CD8-positive, alpha-beta memory T cell (primary cell): ENCODE data around the gene PNRC1. TPM values are rescaled to one million over a fixed set of nuclear protein-coding genes. Genes with fewer than 3 reads are reported as not detected.

Experiments
- CTCF ChIA-PET: fragments of 350-600 bp; sonication (Branson Sonifier 250); formaldehyde crosslinking; loops from one replicate; lab custom pipeline; 2021; ENCODE audit warnings: antibody characterized with exemption; lab: Charles Lee
- POLR2A ChIA-PET: fragments of 350-600 bp; sonication (Branson Sonifier 250); formaldehyde crosslinking; loops from one replicate; lab custom pipeline; 2021; ENCODE audit warnings: antibody characterized with exemption; lab: Charles Lee
- DNase-seq, 5 donors: peaks; one replicate each; pipeline versions ENCODE4 v3.0.0 to v3.0.0-alpha.2; 2020 to 2022; ENCODE audit warnings: mixed read lengths in 1 of 5
- H3K27ac ChIP-seq: one replicate; pipeline ENCODE4 v1.7.0; 2013; ENCODE audit warnings: low read depth, mild to moderate bottlenecking, low read length, moderate library complexity
- H3K27me3 ChIP-seq: 2 replicates; pipeline ENCODE4 v1.7.0; 2013; ENCODE audit warnings: low read length, mild to moderate bottlenecking; ENCODE audit not compliant: insufficient read depth, poor library complexity, severe bottlenecking
- H3K36me3 ChIP-seq: 2 replicates; pipeline ENCODE4 v1.7.0; 2013; ENCODE audit warnings: mild to moderate bottlenecking, low read length, moderate library complexity; ENCODE audit not compliant: insufficient read depth
- H3K4me1 ChIP-seq: 2 replicates; pipeline ENCODE4 v1.7.0; 2013; ENCODE audit warnings: mild to moderate bottlenecking, low read length, moderate library complexity; ENCODE audit not compliant: insufficient read depth
- H3K4me3 ChIP-seq: 2 replicates; pipeline ENCODE4 v1.7.0; 2013; ENCODE audit warnings: mild to moderate bottlenecking, low read length
- H3K9me3 ChIP-seq: 2 replicates; pipeline ENCODE4 v1.7.0; 2013; ENCODE audit warnings: mild to moderate bottlenecking, low read length
- H3K27ac Mint-ChIP-seq, 8 donors: one replicate each; pipeline ENCODE4 v1.8.0; 2020 to 2021; ENCODE audit warnings: mixed read lengths in 8 of 8, mild to moderate bottlenecking in 6 of 8, inconsistent platforms in 3 of 8, moderate library complexity in 3 of 8
- H3K27me3 Mint-ChIP-seq, 2 donors: one replicate each; pipeline ENCODE4 v1.8.0; 2020 to 2021; ENCODE audit warnings: mixed read lengths in 2 of 2, mild to moderate bottlenecking in 1 of 2, moderate library complexity in 1 of 2
- H3K36me3 Mint-ChIP-seq, 3 donors: one replicate each; pipeline ENCODE4 v1.8.0; 2020 to 2021; ENCODE audit warnings: mixed read lengths in 3 of 3, inconsistent platforms in 1 of 3, mild to moderate bottlenecking in 1 of 3
- H3K4me1 Mint-ChIP-seq, 3 donors: one replicate each; pipeline ENCODE4 v1.8.0; 2020 to 2021; ENCODE audit warnings: mixed read lengths in 3 of 3, inconsistent platforms in 1 of 3, mild to moderate bottlenecking in 1 of 3
- H3K4me3 Mint-ChIP-seq, 7 donors: one replicate each; pipeline ENCODE4 v1.8.0; 2020 to 2021; ENCODE audit warnings: mixed read lengths in 7 of 7, mild to moderate bottlenecking in 6 of 7, moderate library complexity in 4 of 7, inconsistent platforms in 2 of 7
- H3K9me3 Mint-ChIP-seq, 5 donors: one replicate each; pipeline ENCODE4 v1.8.0; 2020 to 2022; ENCODE audit warnings: mixed read lengths in 5 of 5, mild to moderate bottlenecking in 3 of 5, moderate library complexity in 2 of 5, inconsistent platforms in 1 of 5
- polyA plus RNA-seq: library from polyadenylated mRNA; unstranded; fragments of 300-500 nt; fragmentation: Illumina TruSeq; gene quantifications from one replicate; pipeline ENCODE4 v1.2.3, GENCODE V29; 2021
- total RNA-seq, 2 experiments: library from RNA; stranded (reverse); gene quantifications; one replicate each; pipeline ENCODE4 v1.2.3, GENCODE V29; 2021

PNRC1 gene
- total and polyA plus RNA-seq, 3 experiments from 2014 or later = 79.4 to 597 (median 84.5) TPM

DNA sequence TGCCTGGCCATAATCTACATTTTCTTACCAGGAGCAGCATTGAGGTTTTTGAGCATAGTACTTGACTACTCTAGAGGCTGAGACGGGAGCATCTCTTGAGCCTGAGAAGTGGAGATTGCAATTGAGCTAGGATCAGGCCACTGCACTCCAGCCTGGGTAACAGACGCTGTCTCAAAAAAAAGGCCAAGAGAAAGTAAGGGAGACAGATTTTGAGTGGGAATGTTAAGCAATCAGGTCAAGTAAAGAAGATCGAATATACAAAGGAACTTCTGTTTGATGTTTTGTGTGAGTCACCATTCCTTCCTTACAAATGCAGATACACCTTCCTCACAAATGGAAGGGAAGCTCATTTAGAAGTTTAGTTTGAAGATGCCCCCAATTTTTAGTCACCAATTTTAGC is 4.4 kb downstream of the PNRC1 start:
- ChIA-PET POLR2A (no interaction called here), CTCF (no interaction called here)
- H3K27ac ChIP-seq = no peak overlapping the region
- H3K4me3 ChIP-seq = no peak overlapping the region
- peak in 1 of 5 donors; percentile 17 for DNase-seq
- H3K4me3 Mint-ChIP-seq = peak overlapping the region; percentile 15 to 97 (median 46)
- peaks cover 0 to 13% of the 10 kb centered on the region in 2 donors for H3K27me3 Mint-ChIP-seq
- H3K36me3 Mint-ChIP-seq = peaks cover 21 to 63% (median 25%) of the 10 kb centered on the region in 3 donors
- no peaks in the 10 kb centered on the region for H3K9me3 ChIP-seq
- H3K4me1 Mint-ChIP-seq = peaks cover 56 to 71% (median 69%) of the 10 kb centered on the region in 3 donors
- H3K36me3 ChIP-seq = peaks cover 27% of the 10 kb centered on the region
- H3K27ac Mint-ChIP-seq = peak overlapping the region in 7 of 8 donors; percentile 57 to 95 (median 66)
- H3K27me3 ChIP-seq = no peaks in the 10 kb centered on the region
- H3K9me3 Mint-ChIP-seq = no peaks in the 10 kb centered on the region
- H3K4me1 ChIP-seq = peaks cover 27% of the 10 kb centered on the region

DNA sequence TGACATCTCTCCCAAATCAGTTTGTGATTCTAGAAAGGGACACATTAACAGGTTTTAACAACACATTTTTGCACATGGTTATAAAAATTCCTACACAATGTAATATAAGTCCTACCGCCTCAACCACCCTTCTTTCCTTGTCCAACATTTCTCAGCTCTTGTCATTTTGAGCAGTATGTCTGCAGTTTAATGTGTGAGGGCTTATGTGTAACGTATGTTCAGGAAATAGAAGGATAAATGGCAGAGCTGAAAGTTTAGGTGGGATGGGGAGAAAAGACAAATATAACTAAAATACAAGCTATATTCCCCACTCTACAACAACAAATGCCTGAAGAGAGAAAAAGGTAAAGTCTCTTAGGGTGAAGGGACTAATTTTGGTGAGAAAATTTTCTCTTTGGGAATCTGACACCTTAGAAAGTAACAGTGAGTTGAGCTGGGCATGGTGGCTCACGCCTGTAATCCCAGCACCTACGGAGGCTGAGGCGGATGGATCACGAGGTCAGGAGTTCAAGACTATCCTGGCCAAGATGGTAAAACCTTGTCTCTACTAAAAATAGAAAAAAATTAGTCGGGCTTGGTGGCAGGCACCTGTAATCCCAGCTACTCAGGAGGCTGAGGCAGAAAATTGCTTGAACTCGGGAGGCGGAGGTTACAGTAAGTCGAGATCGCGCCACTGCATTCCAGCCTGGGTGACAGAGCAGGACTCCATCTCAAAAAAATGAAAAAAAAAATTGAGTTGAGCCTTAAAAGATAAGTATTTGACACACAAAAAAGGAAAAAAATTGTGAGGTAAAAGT is 5.1 kb downstream of the PNRC1 start:
- peaks cover 27% of the 10 kb centered on the region for H3K4me1 ChIP-seq
- no peaks in the 10 kb centered on the region for H3K9me3 ChIP-seq
- peak in 1 of 5 donors; percentile 15 for DNase-seq
- Mint-ChIP-seq H3K9me3 (no peaks in the 10 kb centered on the region), H3K4me1 (peaks cover 57 to 76% (median 75%) of the 10 kb centered on the region in 3 donors), H3K27ac (peak overlapping the region; percentile 13 to 95 (median 64)), H3K4me3 (peak overlapping the region in 4 of 7 donors; percentile 18 to 97 (median 48)), H3K36me3 (peaks cover 21 to 58% (median 25%) of the 10 kb centered on the region in 3 donors), H3K27me3 (peaks cover 0 to 11% of the 10 kb centered on the region in 2 donors)
- no peaks in the 10 kb centered on the region for H3K27me3 ChIP-seq
- POLR2A ChIA-PET = interaction anchor here (1.2 kb wide), 1 partner anchor 103 kb away, joined by 3 read pairs; no protein-coding TSS in a partner anchor
- no peak overlapping the region for H3K27ac ChIP-seq
- no peak overlapping the region for H3K4me3 ChIP-seq
- CTCF ChIA-PET = interaction anchor here (1.2 kb wide), 2 partner anchors 8 to 103 kb away, joined by 3 read pairs; no protein-coding TSS in a partner anchor
- peaks cover 27% of the 10 kb centered on the region for H3K36me3 ChIP-seq

DNA sequence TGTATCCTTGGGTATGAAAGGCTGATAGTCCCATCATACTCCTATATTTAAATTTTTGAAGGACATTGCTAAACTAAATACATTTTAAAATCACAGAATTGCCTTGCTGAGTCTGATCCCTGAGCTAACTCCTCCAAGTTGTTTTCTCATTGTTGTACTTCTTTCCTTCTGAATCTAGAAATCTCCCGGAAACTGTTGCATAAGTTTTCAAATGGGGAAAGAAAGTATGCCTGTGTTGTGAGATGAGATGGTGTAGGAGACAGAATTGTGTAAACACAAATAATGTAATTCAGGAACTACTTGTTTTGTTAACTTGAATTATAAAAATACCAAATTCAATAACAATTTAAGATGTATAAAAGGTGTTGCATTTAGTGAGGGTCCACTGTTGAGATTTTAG is 7.3 kb downstream of the PNRC1 start:
- no peak for DNase-seq
- Histone ChIP-seq H3K27me3 (no peaks in the 10 kb centered on the region), H3K4me1 (peaks cover 24% of the 10 kb centered on the region), H3K9me3 (no peaks in the 10 kb centered on the region), H3K36me3 (peaks cover 27% of the 10 kb centered on the region), H3K4me3 (no peak overlapping the region), H3K27ac (no peak overlapping the region)
- no peaks in the 10 kb centered on the region for H3K9me3 Mint-ChIP-seq
- peaks cover 19 to 41% (median 25%) of the 10 kb centered on the region in 3 donors for H3K36me3 Mint-ChIP-seq
- peak overlapping the region in 6 of 8 donors; percentile 19 to 89 (median 38) for H3K27ac Mint-ChIP-seq
- H3K4me1 Mint-ChIP-seq = peaks cover 56 to 78% (median 72%) of the 10 kb centered on the region in 3 donors
- peaks cover 0 to 2% of the 10 kb centered on the region in 2 donors for H3K27me3 Mint-ChIP-seq
- POLR2A ChIA-PET = no interaction called here
- CTCF ChIA-PET = no interaction called here
- H3K4me3 Mint-ChIP-seq = peak overlapping the region in 1 of 7 donors; percentile 34

DNA sequence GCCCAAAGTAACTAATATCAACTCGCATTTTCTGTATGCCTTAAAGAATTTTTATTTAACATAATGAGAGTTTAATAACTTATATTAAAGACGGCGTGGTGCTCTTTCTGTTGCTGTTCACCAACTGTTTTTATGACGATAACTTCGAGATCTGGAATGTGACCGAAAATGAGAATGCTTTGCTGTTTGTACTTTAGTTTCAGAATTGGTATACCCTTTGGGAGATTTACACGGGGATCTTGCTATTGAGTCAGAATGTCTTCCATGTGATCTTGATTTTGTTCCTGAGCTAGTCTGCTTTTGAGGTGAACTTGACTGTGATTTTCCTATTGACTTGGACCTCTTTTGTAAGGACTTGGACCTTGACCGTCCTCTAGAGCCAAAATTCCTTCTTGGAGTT is 17.9 kb downstream of the PNRC1 start:
- ChIA-PET POLR2A (no interaction called here), CTCF (no interaction called here)
- Mint-ChIP-seq H3K27ac (no peak overlapping the region), H3K4me1 (peaks cover 6 to 16% (median 7%) of the 10 kb centered on the region in 3 donors), H3K27me3 (no peaks in the 10 kb centered on the region), H3K4me3 (peak overlapping the region in 3 of 7 donors; percentile 4 to 42 (median 25)), H3K36me3 (no peaks in the 10 kb centered on the region), H3K9me3 (no peaks in the 10 kb centered on the region)
- Histone ChIP-seq H3K9me3 (no peaks in the 10 kb centered on the region), H3K36me3 (no peaks in the 10 kb centered on the region), H3K4me1 (no peaks in the 10 kb centered on the region), H3K27me3 (no peaks in the 10 kb centered on the region), H3K4me3 (no peak overlapping the region), H3K27ac (no peak overlapping the region)
- DNase-seq = no peak

DNA sequence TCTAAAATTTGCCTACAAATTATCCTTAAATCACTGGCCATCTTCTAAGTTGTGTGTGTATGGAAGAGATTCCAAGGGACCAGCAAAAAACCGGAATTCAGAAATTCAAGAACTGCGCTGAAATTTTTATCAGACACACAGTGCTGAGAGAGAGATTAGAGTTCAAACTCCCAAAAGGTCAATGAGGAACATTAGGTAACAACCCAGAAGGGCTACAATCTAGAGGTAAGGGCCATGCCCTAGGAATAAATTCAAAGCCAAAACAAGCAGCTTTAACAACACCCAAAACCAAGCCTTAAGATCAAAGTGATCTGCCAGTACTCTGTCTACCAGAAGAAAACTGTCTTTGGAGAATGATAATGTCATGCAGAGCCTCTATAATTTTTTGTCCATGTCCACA is 19.6 kb downstream of the PNRC1 start:
- CTCF ChIA-PET = interaction anchor here (0.7 kb wide), 1 partner anchor 30 kb away, joined by 3 read pairs; no protein-coding TSS in a partner anchor
- H3K27me3 Mint-ChIP-seq = no peaks in the 10 kb centered on the region

DNA sequence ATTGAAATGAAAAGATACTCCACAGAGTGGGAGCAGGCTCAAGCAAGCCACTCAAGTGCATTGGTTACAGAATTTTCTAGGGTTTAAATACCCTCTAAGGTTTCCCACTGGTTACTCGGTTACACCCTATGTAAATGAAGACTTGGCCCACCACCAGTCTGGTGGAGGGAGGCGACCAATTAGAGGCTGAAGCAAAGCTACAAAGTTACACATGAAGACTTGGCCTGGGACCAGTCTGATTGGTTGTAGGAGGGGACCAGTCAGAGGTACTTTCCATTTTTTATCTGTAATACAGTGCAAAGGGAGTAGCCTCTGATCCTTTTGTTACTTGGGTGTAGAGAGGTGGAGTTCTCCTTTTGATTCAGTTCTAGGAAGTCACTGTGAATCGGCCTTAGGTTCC is 29.7 kb downstream of the PNRC1 start:
- Mint-ChIP-seq H3K27me3 (peaks cover 0 to 2% of the 10 kb centered on the region in 2 donors), H3K27ac (peak overlapping the region in 1 of 8 donors; percentile 31), H3K9me3 (no peaks in the 10 kb centered on the region), H3K36me3 (peaks cover 0 to 2% (median 0%) of the 10 kb centered on the region in 3 donors), H3K4me1 (no peaks in the 10 kb centered on the region), H3K4me3 (no peak overlapping the region)
- H3K27me3 ChIP-seq = no peaks in the 10 kb centered on the region
- H3K4me3 ChIP-seq = no peak overlapping the region
- H3K4me1 ChIP-seq = no peaks in the 10 kb centered on the region
- H3K27ac ChIP-seq = no peak overlapping the region
- no peaks in the 10 kb centered on the region for H3K36me3 ChIP-seq
- no peaks in the 10 kb centered on the region for H3K9me3 ChIP-seq
- POLR2A ChIA-PET = no interaction called here
- CTCF ChIA-PET = no interaction called here
- no peak for DNase-seq

More for the DNA sequence above, 19.6 kb downstream of the PNRC1 start:
- Mint-ChIP-seq H3K36me3 (peaks cover 0 to 2% (median 0%) of the 10 kb centered on the region in 3 donors), H3K4me1 (peaks cover 6 to 16% (median 7%) of the 10 kb centered on the region in 3 donors), H3K9me3 (no peaks in the 10 kb centered on the region), H3K27ac (no peak overlapping the region), H3K4me3 (no peak overlapping the region)
- no peaks in the 10 kb centered on the region for H3K36me3 ChIP-seq
- no peaks in the 10 kb centered on the region for H3K9me3 ChIP-seq
- DNase-seq = no peak
- H3K27me3 ChIP-seq = no peaks in the 10 kb centered on the region
- H3K4me1 ChIP-seq = no peaks in the 10 kb centered on the region
- H3K27ac ChIP-seq = no peak overlapping the region
- POLR2A ChIA-PET = no interaction called here
- H3K4me3 ChIP-seq = no peak overlapping the region

DNA sequence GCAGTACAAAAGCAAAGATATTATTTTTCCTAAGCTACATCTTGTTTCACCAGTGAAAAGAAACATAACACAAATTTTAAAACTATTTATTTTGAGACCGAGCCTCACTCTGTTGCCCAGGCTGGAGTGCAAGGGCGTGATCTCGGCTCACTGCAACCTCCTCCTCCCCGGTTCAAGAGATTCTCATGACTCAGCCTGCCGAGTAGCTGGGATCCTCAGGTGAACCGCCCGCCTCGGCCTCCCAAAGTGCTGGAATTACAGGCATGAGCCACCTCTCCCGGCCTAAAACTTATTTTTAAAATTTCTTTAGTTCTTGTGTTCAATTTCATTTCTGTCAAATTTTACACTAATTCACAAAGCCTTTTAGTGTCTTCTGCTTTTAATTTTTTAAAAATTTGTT is 31.4 kb downstream of the PNRC1 start:
- Mint-ChIP-seq H3K4me3 (no peak overlapping the region), H3K27ac (no peak overlapping the region), H3K9me3 (no peaks in the 10 kb centered on the region), H3K27me3 (peaks cover 2% of the 10 kb centered on the region in 2 donors), H3K4me1 (peaks cover 2 to 3% (median 3%) of the 10 kb centered on the region in 3 donors), H3K36me3 (no peaks in the 10 kb centered on the region)
- no peaks in the 10 kb centered on the region for H3K36me3 ChIP-seq
- H3K4me1 ChIP-seq = peaks cover 3% of the 10 kb centered on the region
- no peak for DNase-seq
- no peak overlapping the region for H3K27ac ChIP-seq
- CTCF ChIA-PET = no interaction called here
- H3K27me3 ChIP-seq = peaks cover 3% of the 10 kb centered on the region
- no peak overlapping the region for H3K4me3 ChIP-seq
- POLR2A ChIA-PET = no interaction called here
- H3K9me3 ChIP-seq = no peaks in the 10 kb centered on the region

DNA sequence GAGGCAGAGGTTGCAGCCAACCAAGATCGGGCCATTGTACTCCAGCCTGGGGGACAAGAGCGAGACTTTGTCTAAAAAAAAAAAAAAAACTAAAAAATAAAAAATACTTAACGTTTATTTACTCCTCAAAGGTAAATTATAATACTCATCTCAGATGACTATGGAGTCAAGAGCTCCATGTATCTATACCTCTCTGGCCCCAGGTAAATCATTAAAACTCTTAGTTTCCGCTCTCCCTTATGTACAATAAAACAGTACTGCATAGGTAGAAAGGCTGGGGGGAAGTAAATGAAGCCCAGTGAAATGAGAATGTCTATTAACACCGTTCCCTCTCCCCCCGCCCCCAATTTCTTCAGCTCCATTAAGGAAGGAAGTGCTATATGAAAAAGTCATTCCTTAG is 36.2 kb downstream of the PNRC1 start:
- H3K36me3 Mint-ChIP-seq = no peaks in the 10 kb centered on the region
- H3K27me3 ChIP-seq = peaks cover 3% of the 10 kb centered on the region
- peak overlapping the region; percentile 20 for H3K4me3 ChIP-seq
- H3K4me1 Mint-ChIP-seq = peaks cover 7 to 13% (median 9%) of the 10 kb centered on the region in 3 donors
- DNase-seq = no peak
- H3K9me3 ChIP-seq = no peaks in the 10 kb centered on the region
- peak overlapping the region in 4 of 8 donors; percentile 21 to 53 (median 27) for H3K27ac Mint-ChIP-seq
- H3K9me3 Mint-ChIP-seq = no peaks in the 10 kb centered on the region
- ChIA-PET POLR2A (interaction anchor here (0.5 to 2.3 kb wide), 5 partner anchors 23 to 713 kb away, joined by 3 to 23 read pairs (median 4); partner anchors contain the start of genes CASP8AP2, PM20D2 and PNRC1), CTCF (interaction anchor here (1.5 kb wide), 1 partner anchor 36 kb away, joined by 4 read pairs; the partner anchor contains the start of gene PNRC1)
- H3K27ac ChIP-seq = no peak overlapping the region
- H3K4me1 ChIP-seq = peaks cover 5% of the 10 kb centered on the region
- H3K4me3 Mint-ChIP-seq = peak overlapping the region; percentile 77 to 93 (median 86)
- peaks cover 2 to 6% of the 10 kb centered on the region in 2 donors for H3K27me3 Mint-ChIP-seq
- no peaks in the 10 kb centered on the region for H3K36me3 ChIP-seq
